GM19324 (cell line): ENCODE data around the gene ITSN1.

ENCODE experiments used
- ATAC-seq: cut with Tn5 transposase; IDR thresholded peaks from one replicate; pipeline ENCODE4 v1.9.1; 2021; ENCODE audit warnings: mild to moderate bottlenecking, moderate library complexity; ENCODE audit not compliant: unreplicated experiment, low FRiP score

Gene ITSN1

DNA sequence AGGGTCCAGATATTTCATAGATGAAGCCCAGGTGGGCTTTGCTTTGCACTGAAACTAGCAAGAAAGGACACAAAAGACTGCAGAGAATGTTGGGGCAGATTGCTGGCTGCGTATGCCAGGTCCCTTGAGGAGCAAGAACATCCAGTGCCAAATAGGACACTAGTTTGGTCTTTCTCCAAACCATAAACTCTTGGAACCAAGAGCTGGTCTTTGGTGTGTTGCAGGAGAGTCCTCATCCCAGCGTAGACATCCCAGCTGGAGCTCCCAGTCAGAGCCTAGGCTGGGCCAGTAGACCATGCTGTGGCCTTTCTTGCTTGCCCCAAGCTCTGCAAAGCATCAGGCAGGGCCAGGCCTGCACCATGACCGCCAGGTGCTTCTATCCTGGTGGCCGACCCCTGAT lies 185.8 kb downstream of the ITSN1 start:
- no peak for ATAC-seq

DNA sequence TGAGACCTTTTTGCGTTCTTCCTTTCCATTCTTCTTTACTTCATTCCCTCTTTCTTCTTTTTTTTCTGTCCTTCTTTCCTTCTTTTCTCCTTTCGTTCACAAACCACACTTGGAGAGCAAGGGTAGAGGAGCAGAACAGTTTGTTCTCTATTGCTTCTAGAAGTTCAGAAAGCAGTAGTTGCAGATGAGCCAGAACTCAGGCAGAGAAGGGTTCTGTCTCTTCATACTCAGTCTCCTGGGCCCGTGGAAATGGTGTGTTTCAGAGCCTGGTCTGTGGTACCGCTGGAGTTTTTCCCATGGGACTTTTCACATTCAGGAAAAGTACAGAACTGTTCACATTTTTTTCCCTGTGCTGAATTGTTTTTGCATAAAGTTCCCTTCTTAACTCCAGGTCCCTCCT lies 186.3 kb downstream of the ITSN1 start:
- no peak for ATAC-seq

DNA sequence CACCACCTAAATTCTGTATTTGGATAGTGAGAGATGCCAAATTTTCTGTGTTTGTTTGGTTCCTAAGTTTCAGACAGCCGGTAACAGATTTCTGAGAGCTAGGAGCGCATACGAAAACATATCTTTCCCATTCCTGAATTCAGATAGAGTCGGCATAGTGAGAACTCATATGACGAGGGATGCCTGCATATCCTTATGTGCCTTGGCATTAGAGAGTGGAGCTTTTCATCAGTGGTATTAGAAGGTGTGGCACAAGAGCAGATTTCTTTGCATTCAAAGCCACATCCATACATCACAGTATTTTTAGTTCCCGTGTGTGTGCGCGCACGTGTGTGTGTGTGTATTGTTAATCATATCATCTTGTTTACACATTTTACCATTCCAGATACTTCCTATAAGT lies 187.5 kb downstream of the ITSN1 start:
- no peak for ATAC-seq

DNA sequence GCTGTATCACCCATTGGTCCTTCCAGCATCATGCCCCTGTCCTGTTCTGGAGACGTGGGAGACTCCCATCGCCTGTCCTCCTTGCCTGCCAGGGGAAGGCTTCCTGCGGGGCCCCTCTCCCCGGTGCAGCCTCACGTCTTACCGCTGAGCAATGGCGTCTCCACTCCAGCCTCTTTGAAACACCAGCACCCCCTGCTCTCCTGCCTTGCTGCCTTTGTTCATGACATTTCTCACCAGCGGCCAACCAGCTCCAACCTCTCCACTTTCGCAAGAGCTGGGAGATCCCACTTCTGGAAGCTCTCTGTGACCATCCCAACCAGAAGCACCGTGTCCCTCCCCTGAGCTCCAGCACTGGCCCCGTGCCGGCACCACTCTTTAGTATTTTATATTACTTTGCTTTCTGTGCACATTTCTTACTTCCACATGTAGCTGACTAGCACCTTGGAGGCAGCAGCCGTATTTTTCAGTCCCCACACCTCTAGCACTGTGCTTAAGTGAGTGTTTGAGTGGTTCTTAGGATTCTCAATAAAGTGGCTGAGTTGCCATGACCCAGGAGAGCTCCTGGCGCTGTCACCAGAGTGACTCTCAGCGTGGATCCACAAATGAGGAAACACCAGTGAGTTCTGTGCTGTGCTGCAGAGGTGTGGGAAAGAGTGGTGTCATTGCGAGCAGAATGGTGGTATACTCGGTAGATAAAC lies 189.8 kb downstream of the ITSN1 start:
- no peak for ATAC-seq

DNA sequence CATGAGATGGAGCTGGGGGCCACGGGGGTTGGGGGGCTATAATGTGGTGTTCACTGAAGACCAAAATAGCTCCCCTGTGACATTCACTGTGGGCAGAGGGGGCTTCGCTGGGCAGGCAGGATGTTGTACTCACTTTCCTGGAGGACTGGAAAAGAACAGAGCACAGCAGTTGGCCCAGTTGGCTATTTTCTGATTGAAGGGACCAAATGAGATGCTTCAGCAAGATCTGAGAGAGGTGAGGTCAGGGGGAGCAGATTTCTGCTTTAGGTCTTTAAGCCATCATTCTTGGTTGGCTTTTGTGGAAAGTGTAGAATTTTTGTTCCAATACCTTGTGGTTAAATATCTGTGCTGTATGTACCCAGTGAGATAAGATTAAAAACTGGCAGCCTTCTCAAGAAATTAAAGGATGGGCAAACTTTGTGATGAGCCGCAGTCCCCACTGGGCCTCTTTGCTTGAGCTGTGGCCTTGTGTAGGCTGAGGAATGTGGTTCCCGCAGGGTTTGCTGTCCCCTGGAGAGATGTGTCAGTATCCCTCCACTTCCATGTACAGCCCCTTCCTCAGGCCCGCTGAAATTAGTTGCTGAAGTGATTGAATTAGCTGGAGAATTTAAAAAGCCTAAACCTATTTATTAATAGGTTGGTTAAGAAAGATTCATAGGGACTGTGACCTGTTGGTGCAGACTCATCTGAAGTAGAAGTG lies 192.7 kb downstream of the ITSN1 start:
- no peak for ATAC-seq

DNA sequence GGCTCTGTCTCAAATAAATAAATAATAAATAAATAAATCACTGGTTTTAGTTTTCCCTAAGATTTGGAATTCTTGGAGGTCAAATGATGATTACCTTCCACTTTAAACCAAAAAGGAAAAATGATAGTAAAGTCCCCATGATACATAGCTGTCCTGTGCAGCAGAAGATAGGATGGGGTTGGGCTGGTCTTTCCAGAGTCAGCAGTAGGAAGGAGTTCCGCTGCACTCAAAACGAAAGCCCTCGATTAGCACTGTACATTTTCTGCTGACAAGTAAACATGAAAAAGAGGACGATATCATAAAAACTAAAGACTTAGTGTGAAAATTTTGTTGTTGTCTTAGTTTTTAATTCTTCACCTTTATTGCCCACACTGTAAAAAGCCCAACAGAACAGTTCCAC lies 193.6 kb downstream of the ITSN1 start:
- no peak for ATAC-seq

DNA sequence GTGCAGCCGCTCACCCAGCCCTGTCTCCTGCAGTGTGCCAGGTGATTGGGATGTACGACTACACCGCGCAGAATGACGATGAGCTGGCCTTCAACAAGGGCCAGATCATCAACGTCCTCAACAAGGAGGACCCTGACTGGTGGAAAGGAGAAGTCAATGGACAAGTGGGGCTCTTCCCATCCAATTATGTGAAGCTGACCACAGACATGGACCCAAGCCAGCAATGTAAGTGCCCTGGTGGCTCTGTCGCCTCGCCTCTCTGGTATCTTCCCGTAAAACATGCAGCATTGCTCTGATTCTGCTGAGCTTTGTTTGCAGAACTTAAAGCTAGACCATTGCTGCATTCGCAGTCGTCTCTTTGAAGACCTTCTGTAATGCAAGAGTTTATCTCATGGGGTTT lies 194.1 kb downstream of the ITSN1 start:
- no peak for ATAC-seq

DNA sequence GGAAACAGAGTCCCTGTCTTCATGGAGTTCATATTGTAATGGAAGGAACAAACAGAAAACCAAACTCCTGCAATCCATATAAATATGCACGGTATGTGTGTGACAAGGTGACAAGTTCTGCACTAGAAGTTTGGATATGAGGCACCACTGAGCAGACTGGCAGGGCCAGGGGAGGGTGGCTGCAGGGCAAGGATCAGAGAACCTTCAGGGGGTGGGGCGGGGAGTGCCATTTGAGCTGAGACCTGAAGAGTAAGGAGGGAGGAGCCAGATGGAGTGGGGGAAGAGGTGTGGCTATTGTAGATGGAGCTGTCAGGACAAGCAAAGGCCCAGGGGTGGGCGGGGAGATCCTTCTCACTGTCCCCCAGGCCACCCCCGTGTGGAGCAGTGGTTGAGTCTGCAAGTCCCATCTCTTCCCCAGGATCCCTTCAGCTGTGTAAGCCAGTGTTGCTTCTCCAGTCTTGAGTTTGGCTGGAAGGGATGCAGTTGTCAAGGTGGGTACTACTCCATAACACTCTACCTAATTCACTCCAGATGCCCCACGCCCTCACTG lies 196.9 kb downstream of the ITSN1 start:
- ATAC-seq: no peak

DNA sequence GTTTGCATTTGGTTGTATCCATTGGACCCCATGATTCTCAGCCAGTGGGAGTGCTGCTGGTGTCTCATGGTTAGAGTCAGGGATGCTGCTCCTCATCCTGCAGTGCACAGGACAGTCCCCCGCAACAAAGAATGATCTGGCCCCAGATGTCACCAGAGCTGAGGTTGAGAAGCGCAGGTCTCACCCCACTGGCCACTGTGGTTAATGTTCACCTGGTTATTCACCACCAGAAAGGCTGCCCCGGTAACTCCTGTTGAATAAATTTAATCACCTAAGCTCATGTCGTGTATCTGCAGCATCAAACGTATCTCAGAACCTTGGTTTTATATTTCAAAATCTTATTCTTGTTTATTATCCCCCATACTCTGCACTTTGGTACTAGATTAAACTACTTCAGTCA lies 197.5 kb downstream of the ITSN1 start:
- ATAC-seq: no peak

DNA sequence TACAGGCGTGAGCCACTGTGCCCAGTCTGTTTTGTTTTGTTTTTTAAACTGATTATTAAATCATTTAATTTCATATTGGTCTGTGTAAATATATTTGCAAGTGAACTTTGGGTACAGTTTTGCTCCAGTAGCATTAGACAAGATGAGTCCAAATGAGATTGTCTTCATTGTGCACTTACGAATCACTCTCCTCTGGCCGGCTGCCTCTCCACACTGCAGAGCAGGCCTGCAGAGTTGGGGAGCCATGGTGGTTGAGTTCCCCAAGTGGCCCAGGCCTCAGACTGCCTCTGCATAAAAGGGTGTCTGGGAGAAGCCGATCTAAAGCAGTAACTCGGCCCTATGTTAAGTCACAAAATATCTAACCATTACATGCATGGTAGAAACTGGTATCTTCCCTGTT lies 198.5 kb downstream of the ITSN1 start:
- ATAC-seq: no peak

DNA sequence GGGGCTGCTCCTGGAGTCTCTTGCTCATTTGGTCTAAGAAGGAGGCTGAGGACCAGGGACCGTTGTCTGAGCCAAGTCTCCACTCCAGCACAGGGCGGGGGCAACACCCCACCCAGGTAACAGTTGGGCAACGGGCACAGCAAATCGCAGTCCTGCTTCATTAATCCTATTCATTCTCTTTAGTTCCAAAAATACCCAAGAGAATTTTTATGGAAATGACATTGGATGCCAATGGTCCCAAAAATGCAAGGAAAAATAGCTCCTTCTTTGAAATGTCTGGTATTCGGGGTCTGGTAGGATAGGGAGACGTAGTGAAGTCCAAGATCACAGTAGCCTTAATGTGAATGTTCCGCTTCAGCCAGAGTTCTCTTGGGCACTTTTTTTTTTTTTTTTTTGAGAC lies 199.3 kb downstream of the ITSN1 start:
- ATAC-seq: no peak

DNA sequence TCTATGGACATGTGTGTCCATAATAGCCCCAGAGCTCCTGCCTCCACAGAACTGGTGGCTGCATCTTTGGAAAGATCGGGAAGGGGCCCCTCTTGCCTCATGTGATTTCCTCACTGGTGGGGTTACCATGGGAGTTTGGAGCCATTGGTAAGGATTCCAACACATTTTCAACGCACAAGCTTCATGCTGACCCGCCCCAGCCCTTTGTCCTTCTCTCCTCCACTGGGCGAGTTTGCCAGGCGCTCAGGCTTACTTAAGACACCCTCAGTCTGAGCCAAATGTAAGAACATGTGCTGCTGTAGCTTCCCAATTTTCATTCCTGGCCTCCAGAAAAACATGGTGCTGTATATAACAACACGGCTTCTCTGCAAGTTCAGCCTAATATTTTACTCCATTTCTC lies 200.9 kb downstream of the ITSN1 start:
- no peak for ATAC-seq

DNA sequence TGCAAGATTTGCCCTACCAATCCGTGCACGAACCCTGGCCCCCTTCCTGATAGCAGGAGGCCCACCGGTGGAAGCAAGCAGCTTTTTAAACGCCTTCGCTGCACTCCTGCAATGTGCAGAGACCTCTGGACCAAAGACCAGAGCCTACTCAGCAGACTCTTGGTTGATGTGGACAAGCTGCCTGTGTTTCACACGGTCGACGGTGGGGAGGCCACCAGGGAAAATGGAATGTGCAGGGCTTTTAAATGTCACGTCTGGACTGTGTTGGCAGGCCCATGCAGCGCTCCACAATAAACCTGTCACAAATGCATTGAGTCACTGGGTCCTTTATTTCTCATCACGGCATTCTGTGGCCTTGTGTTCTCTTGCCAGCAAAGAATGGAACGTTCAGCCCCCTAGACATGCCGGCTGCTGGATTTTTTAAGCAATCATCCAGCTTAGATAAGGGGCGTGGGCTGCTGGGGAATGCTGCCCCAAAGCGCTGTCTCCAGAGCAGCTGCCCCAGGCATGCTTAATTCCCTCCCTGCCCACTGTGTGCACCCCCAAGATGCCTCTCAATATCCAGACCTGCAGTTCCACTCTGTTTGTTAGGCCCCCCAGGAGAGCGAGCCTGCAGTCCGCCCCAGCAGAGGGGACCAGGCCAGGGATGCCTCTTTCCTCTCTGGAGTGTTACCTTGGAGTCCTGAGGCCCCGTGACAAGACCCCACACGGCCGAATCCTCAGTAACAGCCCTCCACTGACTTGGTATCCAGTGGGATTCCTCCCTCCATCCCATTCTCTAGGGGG lies 202.0 kb downstream of the ITSN1 start:
- no peak for ATAC-seq

DNA sequence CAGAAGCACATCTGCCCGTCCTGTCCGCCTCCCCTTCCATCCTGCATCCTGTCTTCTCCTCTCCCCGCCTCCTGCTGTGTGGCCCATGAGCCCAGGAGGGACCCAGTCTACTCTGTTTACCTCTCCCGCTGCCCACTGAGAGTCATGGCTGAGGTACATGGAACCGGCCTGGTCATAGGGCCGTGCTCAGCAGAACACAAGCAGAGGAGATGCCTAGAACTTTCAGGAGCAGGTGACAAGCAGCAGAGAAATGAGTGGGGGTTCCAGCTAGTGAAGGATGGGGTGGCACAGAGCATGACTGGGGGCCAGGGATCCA lies 202.5 kb downstream of the ITSN1 start:
- ATAC-seq: no peak

DNA sequence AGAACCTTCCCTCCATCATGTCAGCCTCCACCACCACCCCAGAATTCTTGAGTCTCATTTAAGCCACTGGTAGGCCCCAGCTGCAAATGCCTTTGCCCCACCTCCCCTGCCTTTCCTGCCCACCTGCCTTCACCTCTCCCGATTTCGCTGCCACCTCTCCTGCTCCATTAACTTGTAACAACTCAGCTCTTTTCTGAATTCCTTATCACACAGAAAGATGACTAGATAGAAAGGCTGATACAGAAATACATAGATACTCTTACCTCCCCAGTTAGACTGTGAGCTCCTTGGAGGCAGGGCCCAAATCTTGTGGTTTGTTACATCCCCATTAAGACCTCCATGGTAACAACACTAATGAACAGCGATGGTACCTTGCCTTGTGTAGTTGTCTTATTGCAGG lies 203.8 kb downstream of the ITSN1 start:
- no peak for ATAC-seq

DNA sequence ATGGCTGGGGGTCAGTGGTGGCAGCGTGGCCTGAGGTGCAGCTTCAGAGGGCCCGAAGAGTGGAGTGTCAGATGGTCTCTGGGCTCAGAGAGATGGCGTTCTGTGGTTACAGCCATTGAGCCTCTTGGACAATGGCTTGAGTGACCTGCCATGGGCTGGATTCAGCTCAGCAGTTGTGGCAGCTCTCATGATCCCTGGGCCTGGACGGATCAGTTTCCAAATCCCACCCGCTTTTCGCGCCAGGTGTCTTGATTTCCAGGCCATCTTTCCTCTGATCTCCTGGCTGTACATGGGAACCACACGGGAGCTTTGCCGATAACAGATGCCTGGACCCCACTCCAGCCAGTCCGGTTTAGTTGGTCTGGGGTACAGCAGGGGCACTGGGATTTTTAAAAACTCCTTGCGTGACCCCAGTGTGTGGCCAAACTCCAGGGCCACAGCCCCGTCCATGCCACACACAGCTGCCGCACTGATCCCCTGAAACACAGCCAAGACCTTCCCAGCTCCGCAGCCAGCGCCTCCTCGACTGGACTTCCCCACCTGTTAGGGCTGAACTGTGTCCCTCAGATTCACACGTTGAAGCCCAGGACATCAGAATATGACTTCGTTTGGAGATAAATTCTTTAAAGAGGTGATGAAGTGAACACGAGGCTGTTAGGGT lies 205.4 kb downstream of the ITSN1 start:
- ATAC-seq: no peak

DNA sequence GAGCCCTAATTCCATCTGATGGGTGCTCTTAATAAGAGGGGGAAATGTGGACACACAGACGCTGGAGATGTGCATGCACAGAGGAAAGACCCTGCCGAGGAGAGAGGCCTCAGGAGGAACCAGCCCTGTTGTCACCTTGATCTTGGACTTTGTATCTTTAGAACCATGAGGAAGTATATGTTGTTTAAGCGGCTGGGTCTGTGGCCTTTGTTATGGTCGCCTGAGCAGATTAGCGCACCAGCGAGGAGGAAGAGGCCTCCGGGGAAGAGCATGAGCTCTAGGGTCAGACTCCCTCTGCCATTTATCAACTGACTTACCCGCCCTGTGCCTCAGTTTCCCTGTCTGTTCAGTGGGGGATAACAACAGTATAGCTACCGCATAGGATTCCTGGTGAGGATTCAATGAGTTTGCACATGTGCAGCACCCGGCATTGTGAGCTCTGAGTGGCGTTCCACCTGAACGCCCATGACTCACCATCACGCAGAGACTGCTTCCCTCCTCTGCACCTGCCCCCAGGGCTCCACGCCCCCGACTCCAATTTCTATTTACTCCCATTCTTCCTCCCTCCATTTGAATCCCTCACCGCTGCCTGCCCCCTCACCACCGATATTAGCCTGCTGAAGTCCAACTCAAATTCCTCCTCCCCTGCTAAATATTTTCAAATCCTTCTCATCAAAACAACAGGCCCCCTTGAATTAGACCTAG lies 206.1 kb downstream of the ITSN1 start:
- ATAC-seq: no peak

DNA sequence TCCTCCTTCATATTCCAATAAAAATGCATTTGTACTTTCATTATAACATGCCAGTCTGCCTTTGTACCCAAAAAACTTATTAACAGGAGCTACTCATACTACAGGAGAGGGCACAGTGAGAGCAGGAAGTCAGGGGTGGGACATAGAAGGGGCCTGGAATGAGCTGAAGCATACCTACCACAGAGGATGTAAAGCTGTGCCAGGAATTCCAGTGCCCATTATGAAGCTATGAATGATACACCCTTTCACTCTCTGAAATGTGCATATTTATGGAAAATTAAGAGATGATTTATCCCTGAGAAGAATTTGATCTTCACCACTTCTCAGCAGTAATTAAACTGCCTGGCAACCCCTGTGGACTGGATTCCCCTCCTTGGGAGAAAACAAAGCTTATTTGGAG lies 207.5 kb downstream of the ITSN1 start:
- no peak for ATAC-seq

DNA sequence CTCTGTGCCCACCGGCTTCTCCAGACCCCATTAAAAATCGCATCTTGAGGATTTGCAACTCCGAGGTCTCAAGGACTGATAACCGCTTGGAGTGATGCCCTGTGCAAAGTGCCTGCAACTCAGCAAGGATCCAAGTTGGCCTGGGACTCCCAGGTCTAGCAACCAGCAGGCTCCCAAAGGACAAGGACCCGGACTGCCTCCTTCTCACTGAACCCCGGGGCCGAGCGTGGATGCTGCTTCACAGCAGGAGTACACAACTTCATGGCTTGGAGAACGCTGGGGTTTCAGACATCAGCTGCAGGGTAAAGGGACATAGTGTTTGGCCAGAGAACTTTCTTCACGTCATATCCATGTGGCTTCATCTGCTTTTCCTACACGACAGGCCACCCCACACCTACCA lies 208.1 kb downstream of the ITSN1 start:
- no peak for ATAC-seq

DNA sequence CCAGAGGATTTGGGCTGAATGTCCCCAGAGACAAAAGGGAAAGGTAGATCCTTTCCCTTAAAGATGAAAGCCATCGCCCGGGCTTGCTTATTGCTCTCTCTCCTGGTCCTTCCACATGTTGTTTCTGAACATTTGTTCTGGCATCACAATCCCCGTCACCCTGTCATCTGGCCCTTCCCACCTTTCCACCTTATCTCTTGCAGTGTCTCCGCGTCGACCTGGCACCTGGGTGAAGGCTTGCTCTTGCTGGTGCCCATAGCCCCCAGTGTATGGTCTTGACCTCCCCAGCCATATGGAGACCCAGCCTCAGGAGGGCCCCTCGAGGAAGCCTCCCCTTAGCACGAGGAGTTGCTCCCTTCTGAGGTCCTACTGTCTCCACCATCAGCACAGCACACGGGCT lies 208.7 kb downstream of the ITSN1 start:
- ATAC-seq: no peak
